ENCODE results near the gene RAB8B. TPM values are rescaled to one million over a fixed set of nuclear protein-coding genes. Genes with fewer than 3 reads are reported as not detected.

Gene RAB8B
- total and polyA plus RNA-seq, 10 of the 15 experiments (the other 5 are each of a cell fraction or from before 2014, with no cell fraction given) = 17.8 to 104 (median 65.1) TPM

DNA sequence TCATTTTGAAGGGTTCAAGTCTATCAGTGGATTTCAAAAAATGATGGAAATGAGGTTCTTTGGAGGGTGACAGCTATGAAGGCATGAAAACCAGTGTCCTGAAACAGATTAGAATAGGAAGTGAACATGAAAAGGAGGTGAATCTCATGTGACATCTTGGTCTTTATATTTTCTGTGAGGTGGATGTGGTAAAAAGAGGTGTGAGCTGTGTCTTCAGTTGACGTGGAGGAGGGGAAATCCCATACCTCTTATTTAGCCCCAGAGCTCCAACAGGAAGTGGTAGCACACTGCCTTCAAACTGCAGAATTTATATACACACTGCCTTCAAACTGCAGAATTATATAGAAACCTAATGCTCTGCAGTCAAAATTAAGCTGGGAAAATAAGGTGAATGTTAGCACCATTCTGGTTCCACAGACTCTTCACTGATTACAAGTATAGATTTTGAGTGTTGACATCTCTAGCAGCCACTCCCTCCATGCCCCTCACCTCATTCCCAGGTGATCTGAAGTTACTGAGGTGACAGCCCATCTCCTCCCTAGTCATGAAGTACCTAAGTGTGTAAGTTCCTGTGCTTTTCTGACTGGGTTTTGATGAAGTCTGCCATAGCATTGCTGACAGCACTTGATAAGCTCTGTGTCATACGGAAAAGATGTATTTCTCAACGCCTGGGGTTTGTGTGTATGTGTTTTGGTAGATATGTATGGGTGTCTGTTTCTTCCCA lies 2.7 kb downstream of the RAB8B start (continued):
- TF ChIP-seq, protein P1, sequence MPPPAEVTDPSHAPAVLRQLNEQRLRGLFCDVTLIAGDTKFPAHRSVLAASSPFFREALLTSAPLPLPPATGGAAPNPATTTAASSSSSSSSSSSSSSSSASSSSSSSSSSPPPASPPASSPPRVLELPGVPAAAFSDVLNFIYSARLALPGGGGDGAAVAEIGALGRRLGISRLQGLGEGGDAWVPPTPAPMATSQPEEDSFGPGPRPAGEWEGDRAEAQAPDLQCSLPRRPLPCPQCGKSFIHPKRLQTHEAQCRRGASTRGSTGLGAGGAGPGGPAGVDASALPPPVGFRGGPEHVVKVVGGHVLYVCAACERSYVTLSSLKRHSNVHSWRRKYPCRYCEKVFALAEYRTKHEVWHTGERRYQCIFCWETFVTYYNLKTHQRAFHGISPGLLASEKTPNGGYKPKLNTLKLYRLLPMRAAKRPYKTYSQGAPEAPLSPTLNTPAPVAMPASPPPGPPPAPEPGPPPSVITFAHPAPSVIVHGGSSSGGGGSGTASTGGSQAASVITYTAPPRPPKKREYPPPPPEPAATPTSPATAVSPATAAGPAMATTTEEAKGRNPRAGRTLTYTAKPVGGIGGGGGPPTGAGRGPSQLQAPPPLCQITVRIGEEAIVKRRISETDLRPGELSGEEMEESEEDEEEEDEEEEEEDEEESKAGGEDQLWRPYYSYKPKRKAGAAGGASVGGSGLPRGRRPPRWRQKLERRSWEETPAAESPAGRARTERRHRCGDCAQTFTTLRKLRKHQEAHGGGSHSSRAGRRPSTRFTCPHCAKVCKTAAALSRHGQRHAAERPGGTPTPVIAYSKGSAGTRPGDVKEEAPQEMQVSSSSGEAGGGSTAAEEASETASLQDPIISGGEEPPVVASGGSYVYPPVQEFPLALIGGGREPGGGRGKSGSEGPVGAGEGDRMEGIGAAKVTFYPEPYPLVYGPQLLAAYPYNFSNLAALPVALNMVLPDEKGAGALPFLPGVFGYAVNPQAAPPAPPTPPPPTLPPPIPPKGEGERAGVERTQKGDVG (CRISPR knock-in tag; IDR thresholded peaks at IDR 0.05) = no peak
- TF ChIP-seq NFIC (IDR thresholded peaks at IDR 0.05; ENCODE audit: low read depth, low read length) (peak; percentile 60), SPI1 (IDR thresholded peaks at IDR 0.05; ENCODE audit: borderline replicate concordance, insufficient read depth, low read depth, low read length) (peak; percentile 76), SREBF2 (IDR thresholded peaks at IDR 0.05; ENCODE audit: low read length) (no peak), RAD21 (IDR thresholded peaks at IDR 0.05; ENCODE audit: insufficient read depth, low read depth, low read length) (no peak), EZH2 (IDR thresholded peaks at IDR 0.05; ENCODE audit: borderline replicate concordance, control insufficient read depth, low read depth, low read length) (no peak), ZNF24 (IDR thresholded peaks at IDR 0.05) (no peak), NFXL1 (IDR thresholded peaks at IDR 0.05; ENCODE audit: borderline replicate concordance) (no peak), RUNX3 (IDR thresholded peaks at IDR 0.05; ENCODE audit: low read length) (peak; percentile 95), JUND (IDR thresholded peaks at IDR 0.05; ENCODE audit: low read depth, low read length) (no peak)
- TF ChIP-seq, protein P2, sequence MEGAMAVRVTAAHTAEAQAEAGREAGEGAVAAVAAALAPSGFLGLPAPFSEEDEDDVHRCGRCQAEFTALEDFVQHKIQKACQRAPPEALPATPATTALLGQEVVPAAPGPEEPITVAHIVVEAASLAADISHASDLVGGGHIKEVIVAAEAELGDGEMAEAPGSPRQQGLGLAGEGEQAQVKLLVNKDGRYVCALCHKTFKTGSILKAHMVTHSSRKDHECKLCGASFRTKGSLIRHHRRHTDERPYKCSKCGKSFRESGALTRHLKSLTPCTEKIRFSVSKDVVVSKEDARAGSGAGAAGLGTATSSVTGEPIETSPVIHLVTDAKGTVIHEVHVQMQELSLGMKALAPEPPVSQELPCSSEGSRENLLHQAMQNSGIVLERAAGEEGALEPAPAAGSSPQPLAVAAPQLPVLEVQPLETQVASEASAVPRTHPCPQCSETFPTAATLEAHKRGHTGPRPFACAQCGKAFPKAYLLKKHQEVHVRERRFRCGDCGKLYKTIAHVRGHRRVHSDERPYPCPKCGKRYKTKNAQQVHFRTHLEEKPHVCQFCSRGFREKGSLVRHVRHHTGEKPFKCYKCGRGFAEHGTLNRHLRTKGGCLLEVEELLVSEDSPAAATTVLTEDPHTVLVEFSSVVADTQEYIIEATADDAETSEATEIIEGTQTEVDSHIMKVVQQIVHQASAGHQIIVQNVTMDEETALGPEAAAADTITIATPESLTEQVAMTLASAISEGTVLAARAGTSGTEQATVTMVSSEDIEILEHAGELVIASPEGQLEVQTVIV (IDR thresholded peaks at IDR 0.05; ENCODE audit: borderline replicate concordance, partially characterized antibody) = no peak
- TF ChIP-seq, protein P3, sequence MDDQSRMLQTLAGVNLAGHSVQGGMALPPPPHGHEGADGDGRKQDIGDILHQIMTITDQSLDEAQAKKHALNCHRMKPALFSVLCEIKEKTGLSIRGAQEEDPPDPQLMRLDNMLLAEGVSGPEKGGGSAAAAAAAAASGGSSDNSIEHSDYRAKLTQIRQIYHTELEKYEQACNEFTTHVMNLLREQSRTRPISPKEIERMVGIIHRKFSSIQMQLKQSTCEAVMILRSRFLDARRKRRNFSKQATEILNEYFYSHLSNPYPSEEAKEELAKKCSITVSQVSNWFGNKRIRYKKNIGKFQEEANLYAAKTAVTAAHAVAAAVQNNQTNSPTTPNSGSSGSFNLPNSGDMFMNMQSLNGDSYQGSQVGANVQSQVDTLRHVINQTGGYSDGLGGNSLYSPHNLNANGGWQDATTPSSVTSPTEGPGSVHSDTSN (IDR thresholded peaks at IDR 0.05; ENCODE audit: insufficient replicate concordance, low read depth, low read length) = no peak
- TF ChIP-seq, protein P4, sequence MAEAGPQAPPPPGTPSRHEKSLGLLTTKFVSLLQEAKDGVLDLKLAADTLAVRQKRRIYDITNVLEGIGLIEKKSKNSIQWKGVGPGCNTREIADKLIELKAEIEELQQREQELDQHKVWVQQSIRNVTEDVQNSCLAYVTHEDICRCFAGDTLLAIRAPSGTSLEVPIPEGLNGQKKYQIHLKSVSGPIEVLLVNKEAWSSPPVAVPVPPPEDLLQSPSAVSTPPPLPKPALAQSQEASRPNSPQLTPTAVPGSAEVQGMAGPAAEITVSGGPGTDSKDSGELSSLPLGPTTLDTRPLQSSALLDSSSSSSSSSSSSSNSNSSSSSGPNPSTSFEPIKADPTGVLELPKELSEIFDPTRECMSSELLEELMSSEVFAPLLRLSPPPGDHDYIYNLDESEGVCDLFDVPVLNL (IDR thresholded peaks at IDR 0.05; ENCODE audit: low read depth, low read length) = no peak
- TF ChIP-seq, protein P5, sequence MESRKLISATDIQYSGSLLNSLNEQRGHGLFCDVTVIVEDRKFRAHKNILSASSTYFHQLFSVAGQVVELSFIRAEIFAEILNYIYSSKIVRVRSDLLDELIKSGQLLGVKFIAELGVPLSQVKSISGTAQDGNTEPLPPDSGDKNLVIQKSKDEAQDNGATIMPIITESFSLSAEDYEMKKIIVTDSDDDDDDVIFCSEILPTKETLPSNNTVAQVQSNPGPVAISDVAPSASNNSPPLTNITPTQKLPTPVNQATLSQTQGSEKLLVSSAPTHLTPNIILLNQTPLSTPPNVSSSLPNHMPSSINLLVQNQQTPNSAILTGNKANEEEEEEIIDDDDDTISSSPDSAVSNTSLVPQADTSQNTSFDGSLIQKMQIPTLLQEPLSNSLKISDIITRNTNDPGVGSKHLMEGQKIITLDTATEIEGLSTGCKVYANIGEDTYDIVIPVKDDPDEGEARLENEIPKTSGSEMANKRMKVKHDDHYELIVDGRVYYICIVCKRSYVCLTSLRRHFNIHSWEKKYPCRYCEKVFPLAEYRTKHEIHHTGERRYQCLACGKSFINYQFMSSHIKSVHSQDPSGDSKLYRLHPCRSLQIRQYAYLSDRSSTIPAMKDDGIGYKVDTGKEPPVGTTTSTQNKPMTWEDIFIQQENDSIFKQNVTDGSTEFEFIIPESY (IDR thresholded peaks at IDR 0.05) = no peak; the same call in 1 of the 2 replicates
- TF ChIP-seq, protein P6, sequence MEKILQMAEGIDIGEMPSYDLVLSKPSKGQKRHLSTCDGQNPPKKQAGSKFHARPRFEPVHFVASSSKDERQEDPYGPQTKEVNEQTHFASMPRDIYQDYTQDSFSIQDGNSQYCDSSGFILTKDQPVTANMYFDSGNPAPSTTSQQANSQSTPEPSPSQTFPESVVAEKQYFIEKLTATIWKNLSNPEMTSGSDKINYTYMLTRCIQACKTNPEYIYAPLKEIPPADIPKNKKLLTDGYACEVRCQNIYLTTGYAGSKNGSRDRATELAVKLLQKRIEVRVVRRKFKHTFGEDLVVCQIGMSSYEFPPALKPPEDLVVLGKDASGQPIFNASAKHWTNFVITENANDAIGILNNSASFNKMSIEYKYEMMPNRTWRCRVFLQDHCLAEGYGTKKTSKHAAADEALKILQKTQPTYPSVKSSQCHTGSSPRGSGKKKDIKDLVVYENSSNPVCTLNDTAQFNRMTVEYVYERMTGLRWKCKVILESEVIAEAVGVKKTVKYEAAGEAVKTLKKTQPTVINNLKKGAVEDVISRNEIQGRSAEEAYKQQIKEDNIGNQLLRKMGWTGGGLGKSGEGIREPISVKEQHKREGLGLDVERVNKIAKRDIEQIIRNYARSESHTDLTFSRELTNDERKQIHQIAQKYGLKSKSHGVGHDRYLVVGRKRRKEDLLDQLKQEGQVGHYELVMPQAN (conservative IDR thresholded peaks at IDR 0.05) = no peak; the same call in none of the 2 replicates

Data from GM12878 (cell line).